HG03432 (cell line): ENCODE data around the gene WSB2.
"Not testable (repeated sequence)": the region's sequence is repeated elsewhere in the genome, so short reads cannot be mapped to it uniquely, and the experiment has no call there.

Experiments
- ATAC-seq: cut with Tn5 transposase; IDR thresholded peaks from one replicate; pipeline ENCODE4 v1.9.1; 2021; ENCODE audit warnings: mild to moderate bottlenecking, moderate library complexity; ENCODE audit not compliant: unreplicated experiment

Gene WSB2

DNA sequence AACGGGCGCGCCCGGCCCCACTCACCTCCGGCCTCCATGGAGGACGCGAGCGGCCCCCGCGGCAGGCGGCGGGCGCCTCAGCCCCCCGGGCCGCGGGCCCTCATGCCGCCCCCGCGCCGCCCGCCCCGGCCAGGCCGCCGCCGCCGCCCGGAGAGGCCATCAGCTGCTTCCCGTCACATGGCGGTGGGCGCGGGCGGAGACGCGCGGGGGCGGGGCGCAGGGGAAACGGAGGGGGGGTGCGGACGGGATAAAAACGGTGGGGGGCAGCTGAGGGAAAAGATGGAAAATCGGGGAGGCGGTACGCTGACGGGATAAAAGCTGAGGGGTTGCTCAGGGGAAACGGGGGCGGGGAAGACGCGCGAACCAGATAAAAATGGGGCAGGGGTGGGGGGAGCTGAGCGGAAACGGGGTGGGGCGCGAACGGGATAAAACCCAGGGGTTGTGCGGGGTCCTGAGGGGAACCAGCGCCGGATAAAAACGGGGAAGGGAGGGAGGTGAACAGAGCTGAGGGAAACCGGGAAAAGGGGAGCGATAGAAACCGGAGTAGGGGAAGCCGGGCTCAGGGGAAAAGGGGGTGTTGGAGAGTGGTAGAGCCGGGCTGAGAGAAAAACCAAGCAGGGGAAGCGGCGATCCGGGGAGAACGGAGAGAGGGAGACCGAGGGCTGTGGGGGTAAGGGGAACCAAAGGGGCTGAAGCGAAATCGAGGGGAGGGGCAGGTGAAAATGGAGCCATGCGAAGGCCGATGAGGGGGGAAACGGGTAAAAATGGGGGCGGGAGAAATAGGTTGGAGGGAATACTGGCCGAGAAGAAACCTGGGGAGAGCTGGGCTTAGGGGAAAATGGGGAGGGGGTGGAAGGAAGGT, at the start of gene WSB2:
Gene WSB2 (minus strand): TSS at position 169 of the 862 bp plus-strand sequence. CDS start 131 bp downstream, at position 38.
- peak; percentile 67 for ATAC-seq

DNA sequence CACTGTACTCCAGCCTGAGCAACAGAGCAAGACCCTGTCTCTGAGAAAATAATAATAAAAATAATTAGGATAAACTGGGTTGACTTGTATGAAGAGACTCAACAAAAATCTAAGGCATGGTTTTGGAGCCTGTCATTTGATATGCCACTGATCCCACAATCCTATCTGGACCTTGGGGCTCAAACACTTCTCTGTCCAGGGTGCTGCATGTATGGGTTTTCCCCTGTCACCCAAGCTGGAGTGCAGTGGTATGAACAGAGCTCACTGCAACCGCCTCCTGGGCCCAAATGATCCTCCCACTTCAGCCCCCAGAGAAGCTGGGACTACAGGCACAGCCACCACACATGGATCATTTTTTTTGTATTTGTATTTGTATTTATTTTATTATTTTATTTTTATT, 48.1 kb upstream of the WSB2 start:
- ATAC-seq: no peak

DNA sequence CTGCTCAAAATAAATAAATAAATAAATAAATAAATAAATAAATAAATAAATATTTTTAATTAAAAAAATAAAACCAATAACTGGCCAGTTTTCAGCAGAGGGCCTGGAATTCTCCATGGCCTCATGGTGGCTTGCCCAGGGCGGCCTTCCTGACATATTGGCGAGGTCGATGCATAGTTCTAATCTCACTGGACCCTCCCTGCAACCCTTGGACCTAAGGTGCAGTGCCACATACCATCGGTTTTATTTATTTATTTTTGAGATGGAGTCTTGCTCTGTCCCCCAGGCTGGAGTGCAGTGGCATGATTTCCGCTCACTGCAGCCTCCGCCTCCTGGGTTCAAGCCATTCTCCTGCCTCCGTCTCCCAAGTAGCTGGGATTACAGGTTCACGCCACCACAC, 46.7 kb upstream of the WSB2 start:
- no peak for ATAC-seq

DNA sequence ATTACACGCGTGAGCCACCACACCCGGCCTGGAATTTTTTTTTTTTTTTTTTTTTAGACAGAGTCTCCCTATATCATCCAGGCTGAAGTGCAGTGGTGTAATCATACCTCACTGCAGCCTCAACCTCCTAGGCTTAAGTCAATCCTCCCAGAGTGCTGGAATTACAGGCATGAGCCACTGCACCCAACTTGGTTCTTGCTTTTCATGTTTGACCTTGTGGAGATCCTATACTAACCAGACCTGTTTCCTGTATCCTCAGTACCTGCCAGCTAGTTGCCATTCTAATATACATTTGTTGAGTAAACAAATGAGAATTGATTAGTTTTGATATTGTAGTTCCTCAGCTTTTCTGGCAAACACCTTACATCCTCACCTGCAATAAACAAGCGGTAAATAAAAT, 46.0 kb upstream of the WSB2 start:
- no peak for ATAC-seq

DNA sequence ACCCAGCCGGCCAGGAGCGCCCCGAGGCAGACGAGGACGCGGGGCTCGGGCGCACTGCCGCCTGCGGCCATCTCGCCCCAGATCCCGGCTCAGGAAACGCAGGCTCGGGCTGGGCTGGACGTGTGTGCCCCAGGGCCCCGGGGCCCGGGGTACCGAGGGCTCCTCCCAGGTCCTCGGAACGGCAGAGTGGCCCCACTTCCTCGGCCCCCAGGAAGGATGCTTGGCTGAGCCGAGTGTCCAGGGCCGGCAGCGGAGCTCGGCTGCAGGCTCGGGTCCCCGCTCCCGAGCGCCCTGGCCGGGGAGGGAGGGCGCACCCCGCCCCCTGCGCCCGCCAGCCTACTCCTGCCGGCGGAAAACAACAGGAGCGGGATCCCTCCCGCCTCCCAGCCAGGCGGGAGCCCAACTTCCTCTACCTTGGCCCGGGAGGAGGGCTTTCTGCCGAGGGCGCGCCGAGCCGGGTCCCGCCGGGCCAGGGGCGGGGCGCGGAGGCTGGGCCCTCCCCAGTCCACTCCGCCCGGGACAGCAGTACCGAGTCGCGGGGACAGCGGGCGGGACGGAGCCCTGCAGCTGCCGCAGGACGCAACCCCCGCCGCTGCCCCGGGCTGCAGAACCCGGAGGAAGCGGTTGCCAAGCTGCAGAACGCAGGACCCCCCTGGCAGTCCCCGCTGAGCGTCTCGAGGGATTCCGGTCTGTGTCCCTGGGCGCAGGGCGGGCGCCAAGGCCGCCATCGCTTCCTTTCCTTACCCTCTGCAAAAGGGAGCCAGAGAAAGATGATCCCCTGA, 42.8 kb upstream of the WSB2 start, which contains the start of gene VSIG10:
Gene VSIG10 (minus strand): TSS at position 411 of the 782 bp plus-strand sequence. CDS start 340 bp downstream, at position 71.
- peak; percentile 49 for ATAC-seq

DNA sequence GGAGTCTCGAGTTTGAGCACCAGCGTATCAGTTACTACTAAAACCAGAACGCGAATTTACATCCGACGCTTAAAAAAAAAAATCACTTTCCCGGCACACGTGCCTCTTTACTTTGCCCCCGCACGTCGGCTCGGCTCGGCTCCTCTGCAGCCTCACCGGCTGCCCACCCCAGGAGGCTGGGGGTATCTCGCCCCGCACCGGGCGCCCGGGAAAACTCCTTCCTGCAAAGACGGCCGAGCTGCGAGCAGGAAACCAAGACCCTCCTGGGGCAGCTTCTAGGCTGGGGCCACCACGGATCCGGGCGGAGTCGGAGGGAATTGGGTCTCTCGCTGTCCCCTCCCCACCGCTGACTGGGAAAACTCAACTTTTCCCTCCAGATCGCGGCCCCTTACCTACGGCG, 42.2 kb upstream of the WSB2 start:
- ATAC-seq: peak; percentile 15

DNA sequence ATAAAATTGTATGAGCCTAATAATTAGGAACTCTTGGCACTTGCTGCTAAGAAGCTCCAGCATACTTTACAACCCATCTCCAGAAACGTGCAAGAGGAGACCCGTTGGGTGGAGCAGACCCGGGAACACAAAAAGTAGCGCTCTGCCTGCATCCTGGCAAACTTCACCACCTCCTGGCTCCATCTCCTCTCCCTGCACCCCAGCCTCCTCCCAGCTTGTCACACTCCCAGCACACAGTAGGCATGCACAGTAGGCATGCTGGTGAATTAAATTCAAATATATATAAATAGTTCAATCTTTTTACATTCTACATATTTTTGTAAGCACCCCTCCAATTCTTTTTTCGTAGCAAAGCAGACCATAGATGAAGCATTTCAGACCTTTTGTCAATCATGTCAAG, 41.6 kb upstream of the WSB2 start:
- ATAC-seq: no peak

DNA sequence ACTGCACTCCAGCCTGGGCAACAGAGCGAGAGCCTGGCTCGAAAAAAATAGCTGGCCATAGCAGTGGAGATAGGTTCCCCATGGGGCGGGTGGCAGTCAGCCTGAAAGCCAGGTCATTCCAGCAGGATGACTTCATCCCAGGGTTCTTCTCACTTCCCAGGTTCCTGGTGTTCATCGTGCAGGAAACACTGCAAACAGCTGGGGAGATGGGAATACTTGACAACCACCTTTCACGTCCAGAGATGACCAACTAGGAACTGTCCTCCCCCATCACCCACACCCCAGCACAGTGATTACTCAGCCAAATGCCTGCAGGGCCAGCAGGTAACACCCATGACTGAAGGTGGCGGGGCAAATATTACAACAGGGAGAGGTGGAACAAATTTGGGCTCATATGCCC, 41.1 kb upstream of the WSB2 start:
- no peak for ATAC-seq

DNA sequence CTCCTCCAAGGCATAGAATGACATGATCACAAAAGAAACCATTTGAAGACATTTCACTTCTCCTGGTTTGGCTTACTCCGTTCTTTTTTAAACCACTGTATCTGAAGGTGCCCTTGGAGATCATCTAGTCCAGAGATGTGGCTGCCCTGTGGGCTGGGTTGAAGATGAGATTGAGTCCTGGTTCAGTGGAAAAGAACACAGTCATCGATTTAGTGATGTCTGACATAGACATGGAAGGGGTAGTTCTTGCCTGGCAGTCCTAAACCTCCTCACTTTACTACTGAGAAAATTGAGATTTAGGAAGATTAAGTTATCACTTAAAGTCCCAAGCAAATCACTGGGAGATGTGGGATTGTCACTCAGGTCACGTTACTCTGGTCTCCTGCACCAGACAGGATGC, 40.1 kb upstream of the WSB2 start:
- ATAC-seq: no peak

DNA sequence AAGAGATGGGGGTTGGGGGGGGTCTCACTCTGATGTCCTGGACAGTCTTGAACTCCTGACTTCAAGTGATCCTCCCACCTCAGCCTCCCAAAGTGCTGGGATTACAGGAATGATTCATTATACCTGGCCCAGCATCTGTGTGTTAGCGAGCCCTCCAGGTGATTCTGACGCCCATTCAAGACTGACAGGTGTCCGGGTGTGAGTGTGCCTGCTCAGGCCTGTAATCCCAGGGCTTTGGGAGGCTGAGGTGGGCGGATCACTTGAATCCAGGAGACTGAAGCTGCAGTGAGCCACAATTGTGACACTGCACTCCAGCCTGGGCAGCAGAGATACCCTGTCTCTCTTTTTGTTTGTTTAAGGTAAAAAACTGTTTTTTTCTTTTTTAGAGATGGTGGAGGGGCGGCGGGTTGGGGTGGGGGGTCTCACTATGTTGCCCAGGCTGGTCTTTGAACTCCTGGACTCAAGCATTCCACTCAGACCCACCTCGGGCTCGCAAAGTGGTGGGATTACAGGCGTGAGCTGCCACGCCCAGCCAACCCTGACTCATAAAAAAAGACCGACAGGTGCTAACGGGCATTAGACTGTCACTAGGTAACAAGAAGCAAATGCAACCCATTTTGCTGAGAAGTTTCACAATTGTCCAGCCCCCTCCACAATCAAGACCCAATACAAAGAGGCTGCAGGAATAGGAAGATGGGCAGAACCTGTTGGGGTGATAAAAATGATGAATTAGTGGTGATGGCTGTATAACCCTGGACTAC, 38.1 kb upstream of the WSB2 start:
- no peak for ATAC-seq

DNA sequence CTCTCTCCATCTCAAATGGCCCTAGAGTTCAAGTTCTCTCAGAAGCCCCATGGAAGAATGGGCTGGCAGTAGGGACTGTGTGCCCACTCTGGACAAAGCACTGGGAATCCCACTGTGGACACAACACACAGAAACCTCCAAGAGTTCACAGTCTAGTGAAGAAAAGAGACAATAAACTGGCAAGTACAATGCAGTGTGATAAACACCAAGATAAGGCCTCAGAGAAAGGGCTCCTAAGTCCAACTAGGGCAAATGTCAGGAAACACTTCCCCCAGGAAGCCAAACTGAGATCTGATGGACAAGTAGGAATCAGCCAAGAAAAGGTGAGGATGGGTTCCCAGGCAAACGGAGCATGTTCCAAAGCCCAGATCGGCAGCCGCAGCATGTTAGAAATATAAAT, 37.4 kb upstream of the WSB2 start:
- ATAC-seq: no peak

DNA sequence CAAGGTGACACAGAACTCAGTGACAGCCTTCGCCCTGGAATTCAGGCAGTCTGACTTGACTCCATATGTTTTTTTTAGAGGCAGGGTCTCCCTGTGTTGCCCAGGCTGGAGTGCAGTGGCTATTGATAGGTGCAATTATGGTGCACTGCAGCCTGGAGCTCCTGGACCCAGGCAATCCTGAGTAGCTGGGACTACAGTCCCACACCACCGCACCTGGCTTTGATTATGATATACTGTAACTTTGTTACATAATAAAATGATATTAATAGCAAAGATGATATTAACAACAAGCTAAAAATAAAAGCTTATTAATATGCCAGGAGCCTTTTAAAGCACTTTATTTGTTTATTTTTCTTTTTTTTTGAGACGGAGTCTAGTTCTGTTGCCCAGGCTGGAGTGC, 33.1 kb upstream of the WSB2 start:
- no peak for ATAC-seq

DNA sequence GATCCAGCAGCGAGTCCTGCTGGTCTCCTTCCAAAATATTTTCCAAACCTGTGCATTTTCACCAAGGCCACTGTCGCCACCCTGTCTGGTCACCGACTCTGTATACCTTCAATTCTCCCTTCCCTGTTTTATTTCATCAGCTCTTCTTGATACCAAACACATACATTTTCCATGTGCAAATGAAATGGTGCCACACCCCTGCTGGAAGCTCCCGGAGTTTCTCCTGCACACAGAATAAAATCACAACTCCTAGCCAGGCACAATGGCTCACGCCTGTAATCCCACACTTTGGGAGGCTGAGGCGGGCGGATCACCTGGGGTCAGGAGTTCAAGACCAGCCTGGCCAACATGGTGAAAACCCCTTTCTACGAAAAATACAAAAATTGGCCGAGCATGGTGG, 28.8 kb upstream of the WSB2 start:
- ATAC-seq: no peak

DNA sequence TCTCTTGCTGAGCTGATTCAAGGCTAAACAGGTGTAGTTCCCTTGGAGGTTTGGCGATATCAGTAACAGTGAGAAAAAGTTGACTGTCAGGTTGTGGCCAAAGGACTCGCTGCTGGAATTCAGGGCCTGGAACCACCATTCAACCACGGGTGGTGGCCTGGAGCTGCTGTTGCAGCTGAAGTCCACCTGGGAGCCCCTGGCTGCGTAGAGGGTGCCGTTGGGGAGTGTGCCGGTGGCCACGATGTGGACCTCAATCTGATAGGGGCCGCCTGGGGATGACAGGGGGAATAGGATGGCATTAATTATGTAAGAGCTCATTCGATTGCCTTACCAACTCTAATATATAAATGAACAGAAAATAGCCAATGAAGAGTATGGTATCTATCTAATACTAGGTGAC, 21.2 kb upstream of the WSB2 start:
- no peak for ATAC-seq

DNA sequence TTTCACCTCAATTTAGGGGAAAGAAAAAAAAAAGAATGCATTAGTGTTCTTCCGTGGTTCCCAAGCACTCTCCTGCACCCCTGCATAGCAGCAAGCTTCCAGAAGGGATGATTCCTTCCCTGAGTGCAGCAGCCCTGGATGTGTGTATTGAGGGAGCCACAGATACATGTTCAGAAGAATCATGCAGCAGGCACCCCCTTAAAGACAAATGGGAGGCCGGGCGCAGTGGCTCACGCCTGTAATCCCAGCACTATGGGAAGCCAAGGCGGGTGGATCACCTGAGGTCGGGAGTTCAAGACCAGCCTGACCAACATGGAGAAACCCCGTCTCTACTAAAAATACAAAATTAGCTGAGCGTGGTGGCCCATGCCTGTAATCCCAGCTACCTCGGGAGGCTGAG, 20.5 kb upstream of the WSB2 start:
- ATAC-seq: not testable (repeated sequence)

DNA sequence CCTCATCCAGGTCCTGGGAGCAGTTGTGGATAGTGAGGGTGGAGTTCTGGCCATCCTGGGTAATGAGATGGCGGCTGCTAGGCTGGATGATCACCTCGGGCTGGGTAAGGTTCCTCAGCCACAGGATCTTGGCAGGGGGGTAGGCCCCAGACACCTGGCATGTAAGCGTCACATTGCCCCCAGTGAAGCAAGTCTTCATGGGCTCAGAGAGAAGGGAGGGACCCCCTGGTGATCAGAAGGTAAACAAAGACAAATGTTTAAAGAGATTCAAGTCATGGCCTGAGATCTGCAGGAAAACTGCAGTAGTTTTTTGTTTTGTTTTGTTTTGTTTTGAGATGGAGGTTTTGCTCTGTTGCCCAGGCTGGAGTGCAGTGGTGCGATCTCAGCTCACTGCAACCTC, 12.8 kb upstream of the WSB2 start:
- ATAC-seq: no peak

DNA sequence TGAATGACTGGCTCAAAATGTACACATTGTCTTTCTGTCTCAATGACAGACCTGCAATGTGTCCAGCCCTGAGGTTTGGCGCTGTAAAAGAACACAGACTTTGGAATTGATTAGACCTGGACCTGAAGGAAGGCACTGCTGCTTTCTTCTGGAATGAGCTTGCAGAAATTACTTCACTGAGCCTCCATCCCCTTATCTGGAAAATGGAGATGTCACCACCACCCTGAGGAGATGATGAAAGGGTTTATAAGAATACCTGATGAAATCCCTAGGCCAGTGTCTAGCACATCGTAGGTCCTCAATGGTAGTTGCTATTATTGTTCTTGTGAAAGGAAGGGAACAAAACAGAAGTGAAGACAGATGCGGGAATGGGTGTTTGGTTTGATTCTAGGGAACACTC, 9.7 kb upstream of the WSB2 start:
- no peak for ATAC-seq

DNA sequence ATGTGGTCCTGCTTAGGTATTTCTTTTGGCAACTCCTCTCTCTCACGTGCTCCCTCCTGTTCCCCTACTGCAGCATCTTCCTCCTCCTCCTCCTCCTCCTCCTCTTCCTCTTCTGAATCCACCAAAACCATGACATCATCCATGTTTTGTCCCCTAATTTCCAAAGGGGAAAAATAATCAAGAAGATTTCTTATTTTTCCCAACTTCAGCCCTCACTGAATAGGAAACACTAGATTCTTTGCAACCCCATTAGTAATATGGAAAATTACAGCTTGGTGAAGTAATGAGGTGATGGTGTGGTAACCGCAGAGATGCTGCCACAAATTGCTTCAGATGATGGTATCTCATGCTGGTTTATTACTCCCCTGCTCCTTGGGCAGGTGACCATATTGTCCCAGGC, 7.5 kb upstream of the WSB2 start:
- no peak for ATAC-seq

DNA sequence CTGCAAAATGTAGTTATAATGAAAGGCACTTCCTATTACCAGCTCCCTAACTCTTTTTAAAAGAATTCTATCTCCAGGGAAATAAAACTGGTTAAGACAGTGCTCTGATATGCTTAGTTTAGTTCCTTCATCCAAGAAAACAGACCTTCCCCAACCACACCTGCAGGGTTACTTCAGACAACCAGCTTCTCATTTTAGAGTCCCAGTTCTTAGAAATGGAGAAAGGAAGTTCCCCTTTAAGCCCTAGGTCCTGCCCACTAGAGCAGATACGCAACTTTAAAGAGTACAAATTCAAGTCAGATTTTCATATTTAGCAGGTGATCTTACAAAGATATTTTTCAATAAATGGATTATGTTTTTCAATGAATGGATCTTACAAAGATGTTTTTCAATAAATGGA, 4.4 kb upstream of the WSB2 start:
- no peak for ATAC-seq

DNA sequence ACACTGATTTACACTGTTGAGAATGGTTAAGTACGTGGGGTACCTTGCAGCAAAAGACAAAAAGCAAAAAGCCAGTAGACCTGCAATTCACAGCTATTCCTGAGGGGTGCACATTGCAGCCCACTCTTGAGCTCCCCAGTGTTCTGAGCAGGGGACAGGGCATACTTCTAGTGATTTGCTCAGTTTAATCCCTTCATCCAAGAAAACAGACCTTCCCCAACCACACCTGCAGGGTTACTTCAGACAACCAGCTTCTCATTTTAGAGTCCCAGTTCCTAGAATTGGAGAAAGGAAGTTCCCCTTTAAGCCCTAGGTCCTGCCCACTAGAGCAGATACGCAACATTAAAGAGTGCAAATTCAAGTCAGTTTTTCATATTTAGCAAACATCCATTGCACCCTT, 3.6 kb upstream of the WSB2 start:
- no peak for ATAC-seq
